ENCODE results near the gene CTF1. TPM values are rescaled to one million over a fixed set of nuclear protein-coding genes. Genes with fewer than 3 reads are reported as not detected.

The CTF1 gene
- total and polyA plus RNA-seq, 8 donors = 4.5 to 10.5 (median 9.0) TPM

GRCh38 chr16:30870904-30871303 is 25.5 kb upstream of the CTF1 start:
- H3K4me3 ChIP-seq = no peak overlapping the region
- TF ChIP-seq CTCF (IDR thresholded peaks at IDR 0.05) = no peak
- H3K9me3 ChIP-seq = no peaks in the 10 kb centered on the region
- no peaks in the 10 kb centered on the region for H3K27me3 ChIP-seq
- ATAC-seq (no peak), DNase-seq (no peak)
- H3K36me3 ChIP-seq = no peaks in the 10 kb centered on the region
- intact Hi-C loops (cut with DNase I) = no loop called here
- peaks cover 4 to 13% of the 10 kb centered on the region in 2 donors for H3K4me1 ChIP-seq
- no peak overlapping the region for H3K27ac ChIP-seq

GRCh38 chr16:30874244-30874820 is 22.1 kb upstream of the CTF1 start:
- H3K36me3 ChIP-seq = peaks cover 0 to 5% of the 10 kb centered on the region in 2 donors
- no peak for TF ChIP-seq CTCF (IDR thresholded peaks at IDR 0.05)
- H3K4me1 ChIP-seq = peaks cover 15 to 27% of the 10 kb centered on the region in 2 donors
- H3K27ac ChIP-seq = peak overlapping the region; percentile 94 to 97
- peak; percentile 2 for ATAC-seq
- intact Hi-C loops (cut with DNase I) = no loop called here
- H3K27me3 ChIP-seq = no peaks in the 10 kb centered on the region
- no peak for DNase-seq
- no peaks in the 10 kb centered on the region for H3K9me3 ChIP-seq
- H3K4me3 ChIP-seq = peak overlapping the region; percentile 84 to 93

- ATAC-seq = peak; percentile 99
- Histone ChIP-seq H3K4me3 (peak overlapping the region; percentile 84 to 93), H3K36me3 (peaks cover 0 to 7% of the 10 kb centered on the region in 2 donors), H3K4me1 (peaks cover 15 to 27% of the 10 kb centered on the region in 2 donors), H3K27me3 (no peaks in the 10 kb centered on the region), H3K27ac (peak overlapping the region; percentile 94 to 97), H3K9me3 (no peaks in the 10 kb centered on the region)
- DNase-seq = peak; percentile 92 to 99 (median 94)
- intact Hi-C loops (cut with DNase I) = no loop called here
- no peak for TF ChIP-seq CTCF (IDR thresholded peaks at IDR 0.05)
Observed at GRCh38 chr16:30874821-30875717, 21.3 kb upstream of the CTF1 start.

- no peak for TF ChIP-seq CTCF (IDR thresholded peaks at IDR 0.05)
- H3K9me3 ChIP-seq = no peaks in the 10 kb centered on the region
- no peaks in the 10 kb centered on the region for H3K27me3 ChIP-seq
- peaks cover 0 to 7% of the 10 kb centered on the region in 2 donors for H3K36me3 ChIP-seq
- DNase-seq = no peak
- ATAC-seq = peak; percentile 1
- peaks cover 15 to 27% of the 10 kb centered on the region in 2 donors for H3K4me1 ChIP-seq
- H3K27ac ChIP-seq = peak overlapping the region; percentile 94 to 97
- H3K4me3 ChIP-seq = peak overlapping the region; percentile 84 to 93
- intact Hi-C loops (cut with DNase I) = no loop called here
Observed at GRCh38 chr16:30875871-30876801, 20.3 kb upstream of the CTF1 start.

Data from left lung (tissue), 10 donors.